GM10266 (cell line): ENCODE data around the gene NOX5.

Experiments used
- DNase-seq: peaks from one replicate; pipeline ENCODE4 v3.0.0; 2012; ENCODE audit errors: extremely low spot score
- CTCF ChIP-seq: IDR thresholded peaks from 2 replicates; pipeline ENCODE4 v1.5.1; 2012; ENCODE audit warnings: mild to moderate bottlenecking, low read depth; ENCODE audit not compliant: control insufficient read depth, insufficient read depth; ENCODE audit errors: missing control alignments

The NOX5 gene

GRCh38 chr15:69038508-69038907 lies 24.0 kb downstream of the NOX5 start:
- TF ChIP-seq CTCF = no peak
- no peak for DNase-seq

GRCh38 chr15:69039516-69040225 lies 25.2 kb downstream of the NOX5 start:
- TF ChIP-seq CTCF = no peak
- DNase-seq = no peak

- no peak for TF ChIP-seq CTCF
- DNase-seq = no peak
Observed at GRCh38 chr15:69042531-69042930, 28.0 kb downstream of the NOX5 start.

GRCh38 chr15:69045802-69046201 lies 31.3 kb downstream of the NOX5 start:
- no peak for DNase-seq
- no peak for TF ChIP-seq CTCF

GRCh38 chr15:69046781-69047180 lies 32.3 kb downstream of the NOX5 start:
- TF ChIP-seq CTCF = no peak
- no peak for DNase-seq

GRCh38 chr15:69049976-69050375 lies 35.5 kb downstream of the NOX5 start:
- no peak for TF ChIP-seq CTCF
- no peak for DNase-seq

GRCh38 chr15:69055251-69055650 lies 40.8 kb downstream of the NOX5 start:
- no peak for TF ChIP-seq CTCF
- no peak for DNase-seq
